Ishikawa (cell line): ENCODE data around the gene TRPM3.

Experiments used
- CEBPB ChIP-seq: IDR thresholded peaks from 2 replicates; pipeline ENCODE4 v1.6.1; 2012
- CREB1 ChIP-seq: IDR thresholded peaks from 2 replicates; pipeline ENCODE4 v1.6.1; 2012; ENCODE audit warnings: low read depth
- EGR1 ChIP-seq: IDR thresholded peaks from 2 replicates; pipeline ENCODE4 v1.6.1; 2012
- EP300 ChIP-seq: IDR thresholded peaks from 2 replicates; pipeline ENCODE4 v1.6.1; 2012; ENCODE audit warnings: borderline replicate concordance
- FOXM1 ChIP-seq: IDR thresholded peaks from 2 replicates; pipeline ENCODE4 v1.6.1; 2012; ENCODE audit warnings: low read depth, borderline replicate concordance
- NFIC ChIP-seq: IDR thresholded peaks from 2 replicates; pipeline ENCODE4 v1.6.1; 2012
- RAD21 ChIP-seq: IDR thresholded peaks from 2 replicates; pipeline ENCODE4 v1.6.1; 2012; ENCODE audit warnings: low read depth
- TAF1 ChIP-seq: IDR thresholded peaks from 2 replicates; pipeline ENCODE4 v1.6.1; 2012; ENCODE audit warnings: low read depth, mild to moderate bottlenecking
- TCF12 ChIP-seq: IDR thresholded peaks from 2 replicates; pipeline ENCODE4 v1.6.1; 2012; ENCODE audit warnings: low read depth
- TEAD4 ChIP-seq: IDR thresholded peaks from 2 replicates; pipeline ENCODE4 v1.6.1; 2012
- YY1 ChIP-seq: IDR thresholded peaks from 2 replicates; pipeline ENCODE4 v1.6.1; 2012; ENCODE audit warnings: low read depth
- ZBTB7A ChIP-seq: IDR thresholded peaks from 2 replicates; pipeline ENCODE4 v1.6.1; 2012; ENCODE audit warnings: low read depth
- TF ChIP-seq, protein P1 (sequence below): IDR thresholded peaks from 2 replicates; pipeline ENCODE4 v1.6.1; 2012; ENCODE audit warnings: low read depth, mild to moderate bottlenecking
- TF ChIP-seq, protein P2 (sequence below): IDR thresholded peaks from 2 replicates; pipeline ENCODE4 v1.6.1; 2012
- TF ChIP-seq, protein P3 (sequence below): IDR thresholded peaks from 2 replicates; pipeline ENCODE4 v1.6.1; 2012

Gene TRPM3

DNA sequence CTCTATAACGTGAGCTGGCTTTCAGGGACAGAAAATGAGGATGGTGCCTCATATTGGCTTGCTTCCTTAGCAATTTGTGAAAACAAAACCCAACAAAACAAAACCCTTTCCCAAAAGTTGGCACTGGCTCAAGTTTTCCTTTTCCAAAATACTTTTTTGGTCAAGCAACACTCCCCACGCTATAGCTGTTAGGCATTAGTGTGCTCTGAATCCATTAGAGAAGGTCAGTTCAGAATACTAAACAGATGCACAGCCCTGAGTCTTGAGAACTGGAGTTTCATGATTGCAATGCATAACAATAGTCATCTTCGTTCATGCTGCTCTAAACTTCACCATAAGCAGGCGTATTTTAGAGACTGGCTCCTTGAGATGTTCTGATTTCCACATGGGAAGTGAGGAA lies 534.9 kb downstream of the TRPM3 start:
- TF ChIP-seq EP300 = no peak
- TF ChIP-seq TEAD4 = no peak
- no peak for TF ChIP-seq TCF12
- TF ChIP-seq CEBPB = no peak
- TF ChIP-seq FOXM1 = no peak
- TF ChIP-seq NFIC = no peak
- no peak for TF ChIP-seq ZBTB7A
- no peak for TF ChIP-seq TAF1
- TF ChIP-seq, protein P1, sequence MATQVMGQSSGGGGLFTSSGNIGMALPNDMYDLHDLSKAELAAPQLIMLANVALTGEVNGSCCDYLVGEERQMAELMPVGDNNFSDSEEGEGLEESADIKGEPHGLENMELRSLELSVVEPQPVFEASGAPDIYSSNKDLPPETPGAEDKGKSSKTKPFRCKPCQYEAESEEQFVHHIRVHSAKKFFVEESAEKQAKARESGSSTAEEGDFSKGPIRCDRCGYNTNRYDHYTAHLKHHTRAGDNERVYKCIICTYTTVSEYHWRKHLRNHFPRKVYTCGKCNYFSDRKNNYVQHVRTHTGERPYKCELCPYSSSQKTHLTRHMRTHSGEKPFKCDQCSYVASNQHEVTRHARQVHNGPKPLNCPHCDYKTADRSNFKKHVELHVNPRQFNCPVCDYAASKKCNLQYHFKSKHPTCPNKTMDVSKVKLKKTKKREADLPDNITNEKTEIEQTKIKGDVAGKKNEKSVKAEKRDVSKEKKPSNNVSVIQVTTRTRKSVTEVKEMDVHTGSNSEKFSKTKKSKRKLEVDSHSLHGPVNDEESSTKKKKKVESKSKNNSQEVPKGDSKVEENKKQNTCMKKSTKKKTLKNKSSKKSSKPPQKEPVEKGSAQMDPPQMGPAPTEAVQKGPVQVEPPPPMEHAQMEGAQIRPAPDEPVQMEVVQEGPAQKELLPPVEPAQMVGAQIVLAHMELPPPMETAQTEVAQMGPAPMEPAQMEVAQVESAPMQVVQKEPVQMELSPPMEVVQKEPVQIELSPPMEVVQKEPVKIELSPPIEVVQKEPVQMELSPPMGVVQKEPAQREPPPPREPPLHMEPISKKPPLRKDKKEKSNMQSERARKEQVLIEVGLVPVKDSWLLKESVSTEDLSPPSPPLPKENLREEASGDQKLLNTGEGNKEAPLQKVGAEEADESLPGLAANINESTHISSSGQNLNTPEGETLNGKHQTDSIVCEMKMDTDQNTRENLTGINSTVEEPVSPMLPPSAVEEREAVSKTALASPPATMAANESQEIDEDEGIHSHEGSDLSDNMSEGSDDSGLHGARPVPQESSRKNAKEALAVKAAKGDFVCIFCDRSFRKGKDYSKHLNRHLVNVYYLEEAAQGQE = no peak
- TF ChIP-seq, protein P2, sequence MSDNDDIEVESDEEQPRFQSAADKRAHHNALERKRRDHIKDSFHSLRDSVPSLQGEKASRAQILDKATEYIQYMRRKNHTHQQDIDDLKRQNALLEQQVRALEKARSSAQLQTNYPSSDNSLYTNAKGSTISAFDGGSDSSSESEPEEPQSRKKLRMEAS = no peak
- TF ChIP-seq RAD21 = no peak
- TF ChIP-seq, protein P3, sequence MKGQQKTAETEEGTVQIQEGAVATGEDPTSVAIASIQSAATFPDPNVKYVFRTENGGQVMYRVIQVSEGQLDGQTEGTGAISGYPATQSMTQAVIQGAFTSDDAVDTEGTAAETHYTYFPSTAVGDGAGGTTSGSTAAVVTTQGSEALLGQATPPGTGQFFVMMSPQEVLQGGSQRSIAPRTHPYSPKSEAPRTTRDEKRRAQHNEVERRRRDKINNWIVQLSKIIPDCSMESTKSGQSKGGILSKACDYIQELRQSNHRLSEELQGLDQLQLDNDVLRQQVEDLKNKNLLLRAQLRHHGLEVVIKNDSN = no peak
- no peak for TF ChIP-seq CREB1
- TF ChIP-seq YY1 = no peak
- TF ChIP-seq EGR1 = no peak

DNA sequence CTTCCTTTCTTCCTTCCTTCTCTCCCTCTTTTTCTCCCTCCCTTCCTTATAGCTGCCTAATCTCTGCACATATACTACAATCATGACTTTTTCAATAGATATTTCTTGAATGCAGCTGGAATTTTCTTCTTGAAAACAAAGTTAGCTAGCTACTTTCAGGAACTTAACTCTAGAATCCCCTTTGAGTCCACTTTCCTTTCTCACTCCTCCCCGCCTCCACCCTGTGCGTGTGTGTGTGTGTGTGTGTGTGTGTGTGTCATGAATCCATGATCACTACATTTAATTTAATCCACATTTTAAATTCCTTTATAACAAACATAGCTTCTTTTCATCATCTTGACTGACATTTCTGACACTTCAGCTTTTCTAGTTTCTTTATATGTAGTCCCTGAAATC lies 539.5 kb downstream of the TRPM3 start:
- TF ChIP-seq CREB1 = no peak
- TF ChIP-seq TAF1 = no peak
- TF ChIP-seq, protein P3 = no peak
- TF ChIP-seq NFIC = no peak
- TF ChIP-seq YY1 = no peak
- TF ChIP-seq, protein P2 = no peak
- TF ChIP-seq EGR1 = no peak
- TF ChIP-seq TCF12 = no peak
- TF ChIP-seq EP300 = no peak
- no peak for TF ChIP-seq ZBTB7A
- TF ChIP-seq RAD21 = no peak
- no peak for TF ChIP-seq FOXM1
- TF ChIP-seq TEAD4 = no peak

DNA sequence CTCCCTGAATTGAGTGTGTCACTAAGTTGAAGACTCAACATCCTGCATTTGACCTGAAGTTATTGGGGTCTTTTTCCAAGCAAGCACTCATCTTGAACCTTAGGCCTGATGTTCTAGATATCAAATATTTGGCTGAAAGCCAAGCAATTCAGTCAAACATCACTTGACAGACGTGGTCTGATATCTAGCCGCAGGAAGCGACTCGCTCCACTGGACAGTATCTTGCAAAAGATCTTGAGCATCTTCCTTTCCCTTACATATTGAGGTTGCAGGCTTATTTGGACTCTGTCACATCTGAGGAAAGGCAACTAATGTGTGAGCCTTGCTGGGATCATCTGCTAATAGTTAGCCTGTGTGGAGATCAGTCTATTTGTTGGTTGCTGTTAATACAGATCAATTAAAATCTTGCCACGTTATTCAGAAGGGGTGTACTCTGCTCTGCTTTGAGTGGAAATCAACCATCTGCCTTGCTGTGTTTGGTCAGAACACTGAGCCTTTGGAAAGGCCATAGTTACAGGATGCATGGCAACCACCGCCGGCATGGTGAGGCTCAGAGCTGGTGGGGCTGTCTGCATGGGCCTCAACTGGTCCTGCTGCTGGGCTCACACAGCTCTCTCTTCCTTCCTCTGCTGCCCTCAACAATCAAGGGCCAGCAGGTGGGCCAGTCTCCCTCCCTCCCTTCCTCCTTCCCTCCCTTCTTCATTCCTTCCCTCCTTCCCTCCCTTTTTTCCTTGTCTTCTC lies 540.0 kb downstream of the TRPM3 start:
- TF ChIP-seq FOXM1 = no peak
- TF ChIP-seq NFIC = no peak
- TF ChIP-seq EGR1 = no peak
- no peak for TF ChIP-seq YY1
- no peak for TF ChIP-seq TAF1
- TF ChIP-seq, protein P3 = no peak
- TF ChIP-seq TEAD4 = no peak
- TF ChIP-seq, protein P2 = no peak
- TF ChIP-seq, protein P1 = no peak
- no peak for TF ChIP-seq EP300
- no peak for TF ChIP-seq CREB1
- TF ChIP-seq CEBPB = no peak
- TF ChIP-seq ZBTB7A = no peak
- no peak for TF ChIP-seq RAD21
- TF ChIP-seq TCF12 = no peak

DNA sequence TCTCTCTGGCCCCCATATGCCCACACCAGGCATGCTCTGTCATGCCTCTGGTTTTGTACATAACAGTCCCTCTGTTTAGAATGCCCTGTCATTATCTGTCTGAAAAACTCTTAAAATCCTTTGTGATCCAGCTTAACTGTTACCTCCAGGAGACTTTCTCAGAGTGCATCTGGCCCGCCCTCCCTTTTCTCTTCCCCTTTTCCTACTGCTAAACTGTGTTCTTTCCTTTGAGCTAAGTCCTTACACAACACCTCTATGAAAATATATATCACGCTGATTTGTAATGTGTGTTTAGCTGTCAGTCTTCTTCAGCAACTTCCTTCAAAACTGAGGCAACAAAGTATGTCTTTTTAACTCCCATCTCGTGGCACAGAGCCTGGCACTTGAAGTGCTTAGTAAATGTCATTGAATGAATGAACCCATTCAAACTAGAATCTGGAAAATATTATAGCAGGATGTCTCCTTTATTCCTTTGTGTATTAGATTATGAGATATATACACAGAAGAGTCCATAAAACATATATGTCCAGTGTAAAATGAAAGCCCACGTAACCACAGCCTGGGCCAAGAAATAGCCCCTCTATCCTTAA lies 540.7 kb downstream of the TRPM3 start:
- TF ChIP-seq EP300 (no peak), RAD21 (no peak), ZBTB7A (no peak), CEBPB (no peak), YY1 (no peak)
- TF ChIP-seq, protein P3 = no peak
- TF ChIP-seq, protein P2 = no peak
